HepG2 (cell line): ENCODE results near the gene MOG. TPM values are rescaled to one million over a fixed set of nuclear protein-coding genes. Genes with fewer than 3 reads are reported as not detected.

Source experiments
- CEBPB ChIP-seq: IDR thresholded peaks from 2 replicates; pipeline ENCODE4 v1.6.1; 2011; ENCODE audit warnings: low read depth, low read length, improper control_type of control experiment, borderline replicate concordance
- DNMT3B ChIP-seq: conservative IDR thresholded peaks from 2 replicates; pipeline ENCODE4 v1.6.1; 2016; ENCODE audit warnings: missing biosample characterization, control low read depth
- FOXK2 ChIP-seq: fragments of 450-650 bp; IDR thresholded peaks from 2 replicates; pipeline ENCODE4 v1.6.1; 2016
- MYPOP ChIP-seq: sonication (generic); formaldehyde crosslinking; IDR thresholded peaks from 2 replicates; pipeline ENCODE4 v1.8.1; 2023; ENCODE audit warnings: mild to moderate bottlenecking, moderate library complexity, missing genetic modification reagents
- NAIF1 ChIP-seq: sonication (generic); formaldehyde crosslinking; IDR thresholded peaks from 2 replicates; pipeline ENCODE4 v1.5.0; 2020; ENCODE audit warnings: mild to moderate bottlenecking, missing genetic modification reagents, borderline replicate concordance
- PHF8 ChIP-seq: sonication (generic); formaldehyde crosslinking; IDR thresholded peaks from 2 replicates; pipeline ENCODE4 v1.5.0; 2020; ENCODE audit warnings: missing genetic modification reagents
- SOX6 ChIP-seq, 2 experiments: fragments of 450-650 bp in 1 of 2; sonication (generic) in 1 of 2; formaldehyde crosslinking in 1 of 2; IDR thresholded peaks; 2 replicates each; pipeline versions ENCODE4 v1.4.0 to v1.6.1; 2017 to 2020; ENCODE audit warnings: antibody characterized with exemption in 1 of 2, mild to moderate bottlenecking in 1 of 2, missing genetic modification reagents in 1 of 2
- TOPORS ChIP-seq: sonication (generic); formaldehyde crosslinking; IDR thresholded peaks from 2 replicates; pipeline ENCODE4 v1.8.0; 2023; ENCODE audit warnings: mild to moderate bottlenecking, missing genetic modification reagents
- ZBTB26 ChIP-seq: IDR thresholded peaks from 2 replicates; pipeline ENCODE4 v1.6.1; 2016; ENCODE audit warnings: missing compliant biosample characterization, missing genetic modification reagents, borderline replicate concordance
- ZFP82 ChIP-seq: sonication (generic); formaldehyde crosslinking; IDR thresholded peaks from 2 replicates; pipeline ENCODE4 v1.5.1; 2020; ENCODE audit warnings: mild to moderate bottlenecking, missing genetic modification reagents, borderline replicate concordance
- ZNF317 ChIP-seq: sonication (generic); formaldehyde crosslinking; IDR thresholded peaks from 2 replicates; pipeline ENCODE4 v1.5.0; 2020; ENCODE audit warnings: mild to moderate bottlenecking, missing genetic modification reagents
- ZNF557 ChIP-seq: sonication (generic); formaldehyde crosslinking; IDR thresholded peaks from 2 replicates; pipeline ENCODE4 v1.4.0; 2020; ENCODE audit warnings: missing genetic modification reagents
- ZSCAN12 ChIP-seq: sonication (generic); formaldehyde crosslinking; IDR thresholded peaks from 2 replicates; pipeline ENCODE4 v1.9.0; 2021; ENCODE audit warnings: mild to moderate bottlenecking, missing genetic modification reagents
- ZSCAN22 ChIP-seq: sonication (generic); formaldehyde crosslinking; IDR thresholded peaks from 2 replicates; pipeline ENCODE4 v1.4.0; 2020; ENCODE audit warnings: mild to moderate bottlenecking, missing genetic modification reagents
- ZSCAN25 ChIP-seq: sonication (generic); formaldehyde crosslinking; IDR thresholded peaks from 2 replicates; pipeline ENCODE4 v1.8.0; 2022; ENCODE audit warnings: mild to moderate bottlenecking, missing genetic modification reagents
- polyA plus RNA-seq, 8 experiments: library from polyadenylated mRNA; depleted of rRNA in 3 of 8; stranded (reverse) in 7 of 8; unstranded in 1 of 8; fragments of >200 nt; fragmentation: Illumina TruSeq in 4 of 8; extraction: Trizol in 4 of 8; gene quantifications; 2 replicates each; pipeline versions ENCODE4 v1.2.1 to v1.2.3, GENCODE V29; 2011 to 2016; ENCODE audit warnings: low read depth in 4 of 8, missing spikeins in 1 of 8, mixed read lengths in 1 of 8; ENCODE audit not compliant: insufficient read depth in 1 of 8
- total RNA-seq, 5 experiments: library from RNA; depleted of rRNA; stranded (reverse); fragments of >200 nt; fragmentation: Illumina TruSeq; extraction: Trizol; gene quantifications; 2 replicates each; pipeline ENCODE4 v1.2.3, GENCODE V29; 2016; ENCODE audit warnings: low read depth in 1 of 5
- TF ChIP-seq, protein P1 (sequence below): sonication (generic); formaldehyde crosslinking; IDR thresholded peaks from 2 replicates; pipeline ENCODE4 v1.5.1; 2020; ENCODE audit warnings: mild to moderate bottlenecking, missing genetic modification reagents, borderline replicate concordance
- TF ChIP-seq, protein P2 (sequence below): IDR thresholded peaks from 2 replicates; pipeline ENCODE4 v1.6.1; 2018; ENCODE audit warnings: missing genetic modification reagents, mild to moderate bottlenecking, missing compliant biosample characterization

MOG gene
- total and polyA plus RNA-seq, 2 of the 13 experiments (the other 11 are each of a cell fraction or from before 2014, with no cell fraction given) = not detected

- TF ChIP-seq, protein P1, sequence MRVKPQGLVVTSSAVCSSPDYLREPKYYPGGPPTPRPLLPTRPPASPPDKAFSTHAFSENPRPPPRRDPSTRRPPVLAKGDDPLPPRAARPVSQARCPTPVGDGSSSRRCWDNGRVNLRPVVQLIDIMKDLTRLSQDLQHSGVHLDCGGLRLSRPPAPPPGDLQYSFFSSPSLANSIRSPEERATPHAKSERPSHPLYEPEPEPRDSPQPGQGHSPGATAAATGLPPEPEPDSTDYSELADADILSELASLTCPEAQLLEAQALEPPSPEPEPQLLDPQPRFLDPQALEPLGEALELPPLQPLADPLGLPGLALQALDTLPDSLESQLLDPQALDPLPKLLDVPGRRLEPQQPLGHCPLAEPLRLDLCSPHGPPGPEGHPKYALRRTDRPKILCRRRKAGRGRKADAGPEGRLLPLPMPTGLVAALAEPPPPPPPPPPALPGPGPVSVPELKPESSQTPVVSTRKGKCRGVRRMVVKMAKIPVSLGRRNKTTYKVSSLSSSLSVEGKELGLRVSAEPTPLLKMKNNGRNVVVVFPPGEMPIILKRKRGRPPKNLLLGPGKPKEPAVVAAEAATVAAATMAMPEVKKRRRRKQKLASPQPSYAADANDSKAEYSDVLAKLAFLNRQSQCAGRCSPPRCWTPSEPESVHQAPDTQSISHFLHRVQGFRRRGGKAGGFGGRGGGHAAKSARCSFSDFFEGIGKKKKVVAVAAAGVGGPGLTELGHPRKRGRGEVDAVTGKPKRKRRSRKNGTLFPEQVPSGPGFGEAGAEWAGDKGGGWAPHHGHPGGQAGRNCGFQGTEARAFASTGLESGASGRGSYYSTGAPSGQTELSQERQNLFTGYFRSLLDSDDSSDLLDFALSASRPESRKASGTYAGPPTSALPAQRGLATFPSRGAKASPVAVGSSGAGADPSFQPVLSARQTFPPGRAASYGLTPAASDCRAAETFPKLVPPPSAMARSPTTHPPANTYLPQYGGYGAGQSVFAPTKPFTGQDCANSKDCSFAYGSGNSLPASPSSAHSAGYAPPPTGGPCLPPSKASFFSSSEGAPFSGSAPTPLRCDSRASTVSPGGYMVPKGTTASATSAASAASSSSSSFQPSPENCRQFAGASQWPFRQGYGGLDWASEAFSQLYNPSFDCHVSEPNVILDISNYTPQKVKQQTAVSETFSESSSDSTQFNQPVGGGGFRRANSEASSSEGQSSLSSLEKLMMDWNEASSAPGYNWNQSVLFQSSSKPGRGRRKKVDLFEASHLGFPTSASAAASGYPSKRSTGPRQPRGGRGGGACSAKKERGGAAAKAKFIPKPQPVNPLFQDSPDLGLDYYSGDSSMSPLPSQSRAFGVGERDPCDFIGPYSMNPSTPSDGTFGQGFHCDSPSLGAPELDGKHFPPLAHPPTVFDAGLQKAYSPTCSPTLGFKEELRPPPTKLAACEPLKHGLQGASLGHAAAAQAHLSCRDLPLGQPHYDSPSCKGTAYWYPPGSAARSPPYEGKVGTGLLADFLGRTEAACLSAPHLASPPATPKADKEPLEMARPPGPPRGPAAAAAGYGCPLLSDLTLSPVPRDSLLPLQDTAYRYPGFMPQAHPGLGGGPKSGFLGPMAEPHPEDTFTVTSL (CRISPR knock-in tag) = no peak
- no peak for TF ChIP-seq ZSCAN22
- TF ChIP-seq MYPOP (CRISPR knock-in tag) = no peak
- no peak for TF ChIP-seq ZNF317 (CRISPR knock-in tag)
- no peak for TF ChIP-seq SOX6 (IDR thresholded peaks at IDR 0.05)
- no peak for TF ChIP-seq SOX6 (CRISPR knock-in tag; IDR thresholded peaks at IDR 0.05)
- no peak for TF ChIP-seq ZNF557 (CRISPR knock-in tag)
- TF ChIP-seq, protein P2, sequence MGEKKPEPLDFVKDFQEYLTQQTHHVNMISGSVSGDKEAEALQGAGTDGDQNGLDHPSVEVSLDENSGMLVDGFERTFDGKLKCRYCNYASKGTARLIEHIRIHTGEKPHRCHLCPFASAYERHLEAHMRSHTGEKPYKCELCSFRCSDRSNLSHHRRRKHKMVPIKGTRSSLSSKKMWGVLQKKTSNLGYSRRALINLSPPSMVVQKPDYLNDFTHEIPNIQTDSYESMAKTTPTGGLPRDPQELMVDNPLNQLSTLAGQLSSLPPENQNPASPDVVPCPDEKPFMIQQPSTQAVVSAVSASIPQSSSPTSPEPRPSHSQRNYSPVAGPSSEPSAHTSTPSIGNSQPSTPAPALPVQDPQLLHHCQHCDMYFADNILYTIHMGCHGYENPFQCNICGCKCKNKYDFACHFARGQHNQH (CRISPR knock-in tag) = no peak
- peak; percentile 51; the same call in 1 of the 2 replicates for TF ChIP-seq PHF8 (CRISPR knock-in tag)
- no peak for TF ChIP-seq CEBPB
- no peak for TF ChIP-seq ZSCAN25
- TF ChIP-seq ZSCAN12 (CRISPR knock-in tag) = no peak
- no peak for TF ChIP-seq TOPORS (CRISPR knock-in tag)
- no peak for TF ChIP-seq FOXK2
- no peak for TF ChIP-seq NAIF1 (CRISPR knock-in tag)
- no peak for TF ChIP-seq ZFP82 (CRISPR knock-in tag)
- TF ChIP-seq DNMT3B (CRISPR knock-in tag) = no peak
- no peak for TF ChIP-seq ZBTB26 (CRISPR knock-in tag)
Observed at GRCh38 chr6:29649701-29650673, 6.9 kb upstream of the MOG start (continued).
